Measurements from ENCODE around the gene PATE1.

The PATE1 gene

GRCh38 chr11:125768336-125769046 lies 22.4 kb downstream of the PATE1 start:
- Mint-ChIP-seq H3K4me1 (no peaks in the 10 kb centered on the region), H3K36me3 (no peaks in the 10 kb centered on the region), H3K4me3 (no peak overlapping the region), H3K9me3 (no peaks in the 10 kb centered on the region), H3K27ac (no peak overlapping the region), H3K27me3 (peaks cover 8% of the 10 kb centered on the region)
- no peak for DNase-seq (ENCODE audit: low spot score in 2 of 2)
- ATAC-seq (ENCODE audit: low read depth): no peak

DNA sequence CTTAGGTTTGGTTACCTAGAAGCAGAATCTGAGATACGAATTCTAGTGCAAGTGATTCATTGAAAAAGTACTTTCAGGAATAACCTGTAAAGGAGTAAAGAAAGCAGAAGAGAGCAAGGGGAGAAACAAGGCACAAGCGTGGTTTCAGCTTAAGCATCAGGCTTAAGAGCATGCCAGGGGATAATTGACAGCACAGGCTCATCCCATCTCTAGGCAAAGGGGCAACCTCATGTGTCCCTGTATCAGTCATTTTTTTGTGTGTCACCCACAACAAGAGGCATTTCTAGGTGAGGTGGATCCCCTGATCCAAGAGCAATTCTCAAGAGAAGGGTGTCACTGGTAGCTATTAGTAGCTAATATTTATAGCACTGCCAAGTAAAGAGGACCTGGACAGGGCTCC lies 24.5 kb downstream of the PATE1 start:
- peaks cover 6% of the 10 kb centered on the region for H3K27me3 Mint-ChIP-seq
- no peaks in the 10 kb centered on the region for H3K4me1 Mint-ChIP-seq
- ATAC-seq (ENCODE audit: low read depth): no peak
- no peak overlapping the region for H3K4me3 Mint-ChIP-seq
- no peak for DNase-seq (ENCODE audit: low spot score in 2 of 2)
- H3K36me3 Mint-ChIP-seq: no peaks in the 10 kb centered on the region
- H3K27ac Mint-ChIP-seq: no peak overlapping the region
- H3K9me3 Mint-ChIP-seq: no peaks in the 10 kb centered on the region

GRCh38 chr11:125772834-125773505 lies 26.9 kb downstream of the PATE1 start:
- Mint-ChIP-seq H3K27me3 (peaks cover 9% of the 10 kb centered on the region), H3K27ac (no peak overlapping the region), H3K4me3 (no peak overlapping the region), H3K9me3 (no peaks in the 10 kb centered on the region), H3K4me1 (no peaks in the 10 kb centered on the region), H3K36me3 (no peaks in the 10 kb centered on the region)
- ATAC-seq (ENCODE audit: low read depth): no peak
- no peak for DNase-seq (ENCODE audit: low spot score in 2 of 2)

DNA sequence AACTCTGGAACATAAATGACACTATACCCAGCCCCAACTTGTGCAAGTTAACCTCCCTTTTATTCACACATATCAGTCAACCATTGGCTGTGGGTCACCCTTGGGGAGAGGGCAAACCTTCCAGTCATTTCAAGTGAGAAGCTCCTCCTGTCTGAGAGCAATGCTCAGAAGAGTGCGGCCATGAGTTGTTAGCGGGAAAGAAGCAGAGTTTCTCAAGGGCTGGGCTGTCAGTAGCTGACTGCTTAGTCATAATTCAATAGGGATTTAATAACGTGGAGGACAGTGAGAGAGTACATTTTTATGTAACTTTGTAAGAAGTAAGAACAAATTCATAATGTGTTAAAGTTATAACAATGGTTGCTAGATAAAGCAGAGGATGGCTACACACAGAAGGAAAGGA lies 27.4 kb downstream of the PATE1 start:
- Mint-ChIP-seq H3K27me3 (peaks cover 9% of the 10 kb centered on the region), H3K9me3 (no peaks in the 10 kb centered on the region), H3K4me1 (no peaks in the 10 kb centered on the region), H3K4me3 (no peak overlapping the region), H3K36me3 (no peaks in the 10 kb centered on the region), H3K27ac (no peak overlapping the region)
- no peak for ATAC-seq (ENCODE audit: low read depth)
- no peak for DNase-seq (ENCODE audit: low spot score in 2 of 2)

- no peak for ATAC-seq (ENCODE audit: low read depth)
- Mint-ChIP-seq H3K4me1 (no peaks in the 10 kb centered on the region), H3K4me3 (no peak overlapping the region), H3K27ac (no peak overlapping the region), H3K36me3 (no peaks in the 10 kb centered on the region), H3K9me3 (peaks cover 3% of the 10 kb centered on the region), H3K27me3 (peaks cover 7% of the 10 kb centered on the region)
- no peak for DNase-seq (ENCODE audit: low spot score in 2 of 2)
These were observed 31.2 kb downstream of the PATE1 start for GRCh38 chr11:125777309-125777708.

DNA sequence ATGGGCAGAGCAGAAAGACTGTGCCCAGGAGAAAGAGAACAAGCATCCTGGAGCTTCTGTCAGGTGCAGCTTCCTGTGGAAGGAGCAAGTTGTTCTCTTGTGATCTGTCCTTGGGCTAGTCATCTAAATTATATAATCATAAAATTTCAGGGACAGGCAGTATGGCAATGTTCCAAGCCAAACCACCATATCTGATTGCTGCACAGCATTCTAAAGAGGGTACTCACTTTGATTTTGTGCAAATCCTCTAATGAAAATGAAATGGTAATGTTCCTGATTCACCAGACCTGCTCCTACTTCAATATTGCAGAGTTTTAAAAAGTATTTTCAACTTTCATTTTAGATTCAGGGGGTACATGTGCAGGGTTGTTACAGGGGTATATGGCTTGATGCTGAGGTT lies 32.6 kb downstream of the PATE1 start, which contains the start of gene PATE2:
Gene PATE2 (minus strand): TSS at position 101 of the 400 bp plus-strand sequence. CDS start 55 bp downstream, at position 46.
- Mint-ChIP-seq H3K27me3 (peaks cover 5% of the 10 kb centered on the region), H3K4me1 (no peaks in the 10 kb centered on the region), H3K36me3 (no peaks in the 10 kb centered on the region), H3K27ac (no peak within 1 kb of the TSS), H3K9me3 (peaks cover 3% of the 10 kb centered on the region), H3K4me3 (no peak within 1 kb of the TSS)
- no peak for ATAC-seq (ENCODE audit: low read depth)
- DNase-seq (ENCODE audit: low spot score in 2 of 2): no peak

GRCh38 chr11:125784678-125785077 lies 38.6 kb downstream of the PATE1 start:
- no peaks in the 10 kb centered on the region for H3K4me1 Mint-ChIP-seq
- no peak overlapping the region for H3K27ac Mint-ChIP-seq
- peaks cover 3% of the 10 kb centered on the region for H3K9me3 Mint-ChIP-seq
- no peaks in the 10 kb centered on the region for H3K36me3 Mint-ChIP-seq
- no peaks in the 10 kb centered on the region for H3K27me3 Mint-ChIP-seq
- no peak overlapping the region for H3K4me3 Mint-ChIP-seq
- ATAC-seq (ENCODE audit: low read depth): no peak
- DNase-seq (ENCODE audit: low spot score in 2 of 2): no peak

GRCh38 chr11:125787827-125788226 lies 41.7 kb downstream of the PATE1 start, which contains the start of gene PATE3:
Gene PATE3 (plus strand): TSS chr11:125788127. CDS start chr11:125788152, 25 bp downstream.
- ATAC-seq (ENCODE audit: low read depth) (no peak), DNase-seq (ENCODE audit: low spot score in 2 of 2) (no peak)
- Mint-ChIP-seq H3K27me3 (peaks cover 3% of the 10 kb centered on the region), H3K4me1 (no peaks in the 10 kb centered on the region), H3K36me3 (no peaks in the 10 kb centered on the region), H3K27ac (no peak within 1 kb of the TSS), H3K9me3 (no peaks in the 10 kb centered on the region), H3K4me3 (no peak within 1 kb of the TSS)

DNA sequence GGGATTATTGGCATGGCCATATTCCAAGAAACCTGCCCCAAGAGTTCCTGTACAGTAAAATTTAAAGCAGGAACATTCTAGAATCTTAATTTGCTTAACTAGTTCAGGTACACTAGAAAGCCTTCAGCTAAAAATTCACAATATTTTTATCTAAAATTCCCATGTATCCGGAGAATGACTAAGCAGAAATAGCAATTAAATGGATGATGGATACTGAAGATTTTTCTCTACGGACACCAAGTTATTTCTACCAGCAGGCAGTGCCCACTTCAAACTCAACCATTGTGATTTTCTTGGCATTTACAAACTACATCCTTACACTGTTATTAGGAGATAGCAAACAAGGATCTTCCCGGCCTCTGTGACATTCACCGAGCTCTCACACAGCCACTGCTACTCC lies 44.7 kb downstream of the PATE1 start:
- Mint-ChIP-seq H3K27me3 (peaks cover 5% of the 10 kb centered on the region), H3K27ac (no peak overlapping the region), H3K36me3 (no peaks in the 10 kb centered on the region), H3K4me1 (no peaks in the 10 kb centered on the region), H3K9me3 (peaks cover 5% of the 10 kb centered on the region), H3K4me3 (no peak overlapping the region)
- DNase-seq (ENCODE audit: low spot score in 2 of 2) (no peak), ATAC-seq (ENCODE audit: low read depth) (no peak)

DNA sequence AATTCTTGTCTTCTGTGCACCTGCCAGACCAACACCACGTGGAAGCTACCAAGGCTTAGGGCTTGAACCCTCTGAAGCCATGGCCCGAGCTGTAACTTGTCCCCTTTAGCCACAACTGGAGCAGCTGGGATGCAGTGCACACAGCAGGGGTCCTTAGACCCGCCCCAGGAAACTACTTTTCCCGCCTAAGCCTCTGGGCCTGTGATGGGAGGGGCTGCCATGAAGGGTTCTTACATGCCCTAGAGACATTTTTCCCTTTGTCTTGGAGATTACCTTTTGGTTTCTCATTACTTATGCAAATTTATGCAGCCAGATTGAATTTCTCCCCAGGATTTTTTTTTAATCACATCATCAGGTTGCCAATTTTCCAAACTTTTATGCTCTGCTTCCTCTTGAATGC lies 51.6 kb downstream of the PATE1 start:
- Mint-ChIP-seq H3K27ac (no peak overlapping the region), H3K4me1 (no peaks in the 10 kb centered on the region), H3K4me3 (no peak overlapping the region), H3K27me3 (peaks cover 6% of the 10 kb centered on the region), H3K9me3 (peaks cover 24% of the 10 kb centered on the region), H3K36me3 (no peaks in the 10 kb centered on the region)
- ATAC-seq (ENCODE audit: low read depth) (no peak), DNase-seq (ENCODE audit: low spot score in 2 of 2) (no peak)

Data from memory B cell (primary cell).